Measurements from ENCODE around the gene ZNF407. TPM values are rescaled to one million over a fixed set of nuclear protein-coding genes. Genes with fewer than 3 reads are reported as not detected.

Gene ZNF407
- total RNA-seq, 1 donor from 2014 or later: 15.1 TPM

DNA sequence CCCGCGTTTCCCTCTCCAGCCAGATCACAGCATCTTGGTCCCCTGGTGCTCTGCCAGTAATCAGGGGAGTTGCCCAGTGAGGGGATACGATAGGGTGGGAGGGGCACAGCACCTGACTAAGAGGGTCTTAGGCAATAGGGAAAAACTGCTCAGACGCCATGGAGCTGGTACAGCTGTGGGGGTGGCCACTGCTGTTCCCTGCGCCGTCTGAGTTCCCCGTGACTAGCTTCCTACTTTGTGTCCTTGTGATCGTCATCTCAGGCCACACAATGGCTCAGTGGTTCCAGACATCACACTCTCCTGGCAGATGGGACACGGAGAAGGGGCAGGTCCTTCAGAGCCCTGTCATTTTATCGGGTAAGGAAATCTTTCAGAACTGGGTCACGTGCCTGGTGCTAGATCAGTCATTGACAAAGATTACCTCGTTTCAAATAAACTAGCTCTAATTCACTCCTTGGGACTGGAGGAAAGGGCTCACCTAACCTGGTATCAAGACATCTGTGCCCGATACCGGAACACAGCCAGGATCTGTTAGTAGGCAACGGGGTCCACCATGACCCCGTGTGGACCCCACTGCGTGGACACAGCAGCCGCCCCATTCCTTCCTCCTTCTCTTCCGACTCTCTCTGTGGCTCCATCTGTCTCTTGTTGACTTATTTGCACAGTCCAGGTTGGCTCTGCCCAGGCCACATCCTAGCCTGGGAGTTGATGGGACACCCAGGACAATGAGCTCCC lies 509.7 kb downstream of the ZNF407 start:
- Histone ChIP-seq H3K4me1 (ENCODE audit: control insufficient read depth in 3 of 3, insufficient read depth in 3 of 3, low read length in 3 of 3) (no peaks in the 10 kb centered on the region), H3K9me3 (ENCODE audit: control insufficient read depth in 3 of 3, low read length in 3 of 3) (no peaks in the 10 kb centered on the region), H3K4me3 (ENCODE audit: low read length in 3 of 3) (no peak overlapping the region), H3K36me3 (ENCODE audit: control insufficient read depth in 3 of 3, insufficient read depth in 3 of 3, low read length in 3 of 3) (no peaks in the 10 kb centered on the region), H3K27me3 (ENCODE audit: control insufficient read depth in 3 of 3, insufficient read depth in 3 of 3, low read length in 3 of 3) (peaks cover 3 to 14% (median 12%) of the 10 kb centered on the region in 3 donors), H3K9ac (ENCODE audit: low read depth in 1 of 3, low read length in 3 of 3) (no peak overlapping the region), H3K27ac (ENCODE audit: low read depth, low read length) (no peak overlapping the region)

DNA sequence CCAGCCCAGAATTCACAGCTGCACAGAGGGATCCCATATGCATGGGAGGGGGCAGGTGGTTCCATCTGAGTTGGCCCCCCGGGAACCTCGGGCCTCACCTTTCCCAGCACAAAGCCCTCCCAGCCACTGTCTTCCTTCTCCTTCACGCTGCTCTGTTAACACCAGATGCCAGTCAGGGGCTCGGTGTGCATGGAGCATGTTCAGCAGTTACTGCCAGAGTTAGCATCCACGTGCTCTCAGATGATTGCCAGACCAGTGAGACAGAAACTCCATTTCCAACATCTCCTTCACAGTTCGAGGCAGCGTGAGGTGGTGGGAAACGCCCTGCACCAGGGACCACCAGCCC lies 510.2 kb downstream of the ZNF407 start:
- Histone ChIP-seq H3K27me3 (ENCODE audit: control insufficient read depth in 3 of 3, insufficient read depth in 3 of 3, low read length in 3 of 3) (peaks cover 3 to 14% (median 12%) of the 10 kb centered on the region in 3 donors), H3K9ac (ENCODE audit: low read depth in 1 of 3, low read length in 3 of 3) (no peak overlapping the region), H3K4me1 (ENCODE audit: control insufficient read depth in 3 of 3, insufficient read depth in 3 of 3, low read length in 3 of 3) (no peaks in the 10 kb centered on the region), H3K27ac (ENCODE audit: low read depth, low read length) (no peak overlapping the region), H3K4me3 (ENCODE audit: low read length in 3 of 3) (no peak overlapping the region), H3K9me3 (ENCODE audit: control insufficient read depth in 3 of 3, low read length in 3 of 3) (no peaks in the 10 kb centered on the region), H3K36me3 (ENCODE audit: control insufficient read depth in 3 of 3, insufficient read depth in 3 of 3, low read length in 3 of 3) (no peaks in the 10 kb centered on the region)

DNA sequence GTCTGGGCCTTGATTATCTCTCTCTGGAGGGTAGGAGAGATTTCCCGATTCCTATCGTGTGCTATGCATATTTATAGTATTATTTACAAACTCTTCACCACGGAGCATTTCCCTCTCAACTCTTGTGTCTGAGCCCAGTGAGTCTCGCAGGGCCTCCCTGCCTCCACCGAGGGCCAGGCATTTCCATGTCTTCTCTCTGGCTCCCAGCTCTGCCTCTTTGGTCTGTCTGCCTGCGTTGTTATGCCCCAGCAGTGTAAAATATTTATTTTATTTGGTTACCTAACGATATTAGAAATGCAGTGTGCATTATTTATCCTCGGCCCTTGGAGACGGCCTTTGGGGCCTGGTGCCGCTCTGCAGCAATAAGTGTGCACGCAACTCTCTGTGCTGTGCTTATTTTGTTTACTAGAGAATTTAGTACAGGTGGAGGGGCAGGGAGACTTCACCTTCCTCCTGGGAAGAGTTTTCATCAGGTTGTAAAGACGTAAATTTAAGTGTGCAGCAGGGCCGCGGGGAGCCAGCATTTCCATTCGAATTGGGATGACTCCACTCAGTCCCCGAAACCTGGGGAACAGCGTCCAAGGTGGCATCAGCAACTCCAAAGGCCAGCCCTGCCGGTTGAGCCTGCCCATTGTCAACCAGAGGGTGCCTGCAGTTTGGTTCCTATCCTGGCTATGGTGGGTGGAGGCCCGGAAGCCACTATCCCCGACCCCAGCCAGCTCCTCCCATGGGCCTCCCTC lies 511.1 kb downstream of the ZNF407 start:
- Histone ChIP-seq H3K9me3 (ENCODE audit: control insufficient read depth in 3 of 3, low read length in 3 of 3) (no peaks in the 10 kb centered on the region), H3K27ac (ENCODE audit: low read depth, low read length) (no peak overlapping the region), H3K27me3 (ENCODE audit: control insufficient read depth in 3 of 3, insufficient read depth in 3 of 3, low read length in 3 of 3) (peaks cover 6 to 14% (median 12%) of the 10 kb centered on the region in 3 donors), H3K9ac (ENCODE audit: low read depth in 1 of 3, low read length in 3 of 3) (no peak overlapping the region), H3K4me3 (ENCODE audit: low read length in 3 of 3) (no peak overlapping the region), H3K4me1 (ENCODE audit: control insufficient read depth in 3 of 3, insufficient read depth in 3 of 3, low read length in 3 of 3) (no peaks in the 10 kb centered on the region), H3K36me3 (ENCODE audit: control insufficient read depth in 3 of 3, insufficient read depth in 3 of 3, low read length in 3 of 3) (no peaks in the 10 kb centered on the region)

DNA sequence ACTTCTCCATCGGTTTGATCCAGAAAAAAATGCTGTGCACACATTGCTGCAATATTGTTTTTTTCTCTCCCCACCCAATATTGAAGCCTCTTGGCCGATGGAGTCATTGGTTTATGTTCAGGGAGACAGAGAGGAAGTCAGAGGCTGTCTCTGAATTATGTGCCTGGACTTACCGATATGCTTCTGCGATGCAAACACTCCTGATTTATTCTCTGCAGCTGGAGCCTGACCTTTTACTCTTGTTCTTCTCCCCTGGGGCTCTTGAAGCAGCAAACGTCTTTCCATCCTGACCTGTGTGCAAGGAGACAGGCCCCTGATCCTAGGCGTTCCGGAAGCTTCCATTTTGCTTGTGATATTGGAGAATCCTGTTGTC lies 511.6 kb downstream of the ZNF407 start:
- Histone ChIP-seq H3K4me3 (ENCODE audit: low read length in 3 of 3) (no peak overlapping the region), H3K4me1 (ENCODE audit: control insufficient read depth in 3 of 3, insufficient read depth in 3 of 3, low read length in 3 of 3) (no peaks in the 10 kb centered on the region), H3K9me3 (ENCODE audit: control insufficient read depth in 3 of 3, low read length in 3 of 3) (no peaks in the 10 kb centered on the region), H3K27me3 (ENCODE audit: control insufficient read depth in 3 of 3, insufficient read depth in 3 of 3, low read length in 3 of 3) (peaks cover 6 to 17% (median 12%) of the 10 kb centered on the region in 3 donors), H3K36me3 (ENCODE audit: control insufficient read depth in 3 of 3, insufficient read depth in 3 of 3, low read length in 3 of 3) (no peaks in the 10 kb centered on the region), H3K9ac (ENCODE audit: low read depth in 1 of 3, low read length in 3 of 3) (no peak overlapping the region), H3K27ac (ENCODE audit: low read depth, low read length) (no peak overlapping the region)

DNA sequence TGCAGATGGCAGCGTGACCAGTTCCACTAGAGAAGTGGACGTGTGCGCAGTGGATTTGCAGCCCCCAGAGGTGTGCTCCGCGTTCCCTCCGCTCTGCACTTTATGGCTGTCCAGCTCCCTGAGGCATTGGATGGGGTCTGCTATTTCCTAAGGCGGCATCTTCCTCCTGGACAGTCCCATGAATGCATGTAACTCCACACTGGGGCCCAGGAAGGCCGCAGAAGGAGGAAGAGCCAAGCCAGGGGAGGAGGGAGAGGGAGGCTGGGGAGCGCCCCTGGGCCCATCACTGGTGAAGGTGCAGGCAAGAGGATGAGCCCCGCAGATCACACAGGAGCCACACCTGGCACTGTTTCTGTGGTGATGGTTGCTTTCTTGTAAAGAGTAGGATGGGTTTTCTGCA lies 512.1 kb downstream of the ZNF407 start:
- Histone ChIP-seq H3K4me3 (ENCODE audit: low read length in 3 of 3) (no peak overlapping the region), H3K4me1 (ENCODE audit: control insufficient read depth in 3 of 3, insufficient read depth in 3 of 3, low read length in 3 of 3) (no peaks in the 10 kb centered on the region)

DNA sequence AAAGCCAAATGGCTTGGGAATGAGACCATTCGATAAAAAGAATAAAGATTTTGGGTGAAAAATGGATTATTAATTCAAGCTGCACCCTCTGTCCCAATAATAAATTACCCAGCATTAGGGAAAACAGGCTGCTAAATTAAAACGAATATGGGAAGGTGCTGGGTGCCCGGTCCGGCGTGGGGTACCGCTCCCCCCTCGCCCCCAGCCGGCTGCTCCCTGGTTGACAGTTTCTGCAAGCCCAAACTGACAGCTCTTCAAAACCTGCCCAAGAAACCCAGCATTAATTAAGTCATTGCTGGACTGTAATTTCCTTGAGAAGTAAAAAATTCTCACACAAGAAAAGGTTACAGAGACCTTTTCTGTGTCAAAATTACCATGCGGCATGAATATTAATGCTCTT lies 512.6 kb downstream of the ZNF407 start:
- Histone ChIP-seq H3K36me3 (ENCODE audit: control insufficient read depth in 3 of 3, insufficient read depth in 3 of 3, low read length in 3 of 3) (no peaks in the 10 kb centered on the region), H3K27me3 (ENCODE audit: control insufficient read depth in 3 of 3, insufficient read depth in 3 of 3, low read length in 3 of 3) (peaks cover 6 to 17% (median 12%) of the 10 kb centered on the region in 3 donors), H3K9me3 (ENCODE audit: control insufficient read depth in 3 of 3, low read length in 3 of 3) (no peaks in the 10 kb centered on the region), H3K27ac (ENCODE audit: low read depth, low read length) (no peak overlapping the region), H3K9ac (ENCODE audit: low read depth in 1 of 3, low read length in 3 of 3) (no peak overlapping the region), H3K4me3 (ENCODE audit: low read length in 3 of 3) (no peak overlapping the region), H3K4me1 (ENCODE audit: control insufficient read depth in 3 of 3, insufficient read depth in 3 of 3, low read length in 3 of 3) (no peaks in the 10 kb centered on the region)

More for the DNA sequence above, 512.1 kb downstream of the ZNF407 start:
- peaks cover 6 to 17% (median 12%) of the 10 kb centered on the region in 3 donors for H3K27me3 ChIP-seq (ENCODE audit: control insufficient read depth in 3 of 3, insufficient read depth in 3 of 3, low read length in 3 of 3)
- no peaks in the 10 kb centered on the region for H3K36me3 ChIP-seq (ENCODE audit: control insufficient read depth in 3 of 3, insufficient read depth in 3 of 3, low read length in 3 of 3)
- H3K9me3 ChIP-seq (ENCODE audit: control insufficient read depth in 3 of 3, low read length in 3 of 3): no peaks in the 10 kb centered on the region
- no peak overlapping the region for H3K9ac ChIP-seq (ENCODE audit: low read depth in 1 of 3, low read length in 3 of 3)
- no peak overlapping the region for H3K27ac ChIP-seq (ENCODE audit: low read depth, low read length)

DNA sequence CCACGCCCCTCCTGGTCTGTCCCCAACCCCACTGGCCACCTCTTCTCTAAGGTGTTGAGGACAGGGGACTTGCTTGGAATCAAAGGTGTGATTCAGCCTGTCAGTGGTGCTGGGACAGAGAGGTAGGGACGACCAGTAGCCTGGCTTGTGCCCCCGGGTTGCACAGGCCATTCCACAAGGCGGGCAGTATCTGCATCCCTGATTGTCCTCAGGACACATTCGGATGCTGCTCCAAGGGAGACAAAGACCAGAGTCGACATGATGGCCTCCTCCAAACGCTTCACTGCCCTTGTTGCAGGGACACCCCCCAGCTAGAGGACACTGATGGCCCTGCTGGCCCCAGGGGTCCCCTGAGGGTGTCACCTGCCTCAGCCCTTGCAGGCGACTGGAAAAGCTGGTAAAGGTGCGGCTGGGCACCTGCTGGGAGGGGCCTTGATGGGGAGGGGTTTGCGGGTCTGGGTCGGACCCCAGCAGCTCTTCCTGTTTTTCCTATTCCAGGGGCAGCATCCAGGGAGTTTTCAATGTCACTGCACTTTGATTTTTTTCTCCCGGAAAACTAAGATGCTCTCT lies 513.3 kb downstream of the ZNF407 start:
- no peaks in the 10 kb centered on the region for H3K4me1 ChIP-seq (ENCODE audit: control insufficient read depth in 3 of 3, insufficient read depth in 3 of 3, low read length in 3 of 3)
- H3K9ac ChIP-seq (ENCODE audit: low read depth in 1 of 3, low read length in 3 of 3): no peak overlapping the region
- peaks cover 6 to 21% (median 16%) of the 10 kb centered on the region in 3 donors for H3K27me3 ChIP-seq (ENCODE audit: control insufficient read depth in 3 of 3, insufficient read depth in 3 of 3, low read length in 3 of 3)
- H3K36me3 ChIP-seq (ENCODE audit: control insufficient read depth in 3 of 3, insufficient read depth in 3 of 3, low read length in 3 of 3): no peaks in the 10 kb centered on the region
- H3K27ac ChIP-seq (ENCODE audit: low read depth, low read length): no peak overlapping the region
- H3K4me3 ChIP-seq (ENCODE audit: low read length in 3 of 3): no peak overlapping the region
- H3K9me3 ChIP-seq (ENCODE audit: control insufficient read depth in 3 of 3, low read length in 3 of 3): no peaks in the 10 kb centered on the region

DNA sequence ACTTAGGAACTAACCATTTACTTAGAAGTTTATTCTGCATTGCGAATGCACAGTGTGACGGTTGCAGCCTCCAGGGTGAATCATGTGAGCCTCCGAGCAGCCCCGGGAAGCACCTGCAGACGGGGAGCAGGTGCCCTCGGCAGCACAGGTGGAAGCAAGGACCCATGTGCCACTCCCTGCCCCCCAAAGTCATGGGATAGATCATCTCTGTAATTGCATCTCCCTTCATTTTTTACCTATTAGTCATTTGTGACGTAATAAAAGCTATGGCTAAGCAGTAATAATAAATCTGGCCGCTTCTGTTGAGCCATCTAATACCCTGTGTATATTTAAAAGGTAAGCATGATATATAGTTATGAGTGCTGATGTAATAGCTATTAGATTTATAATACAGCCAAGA lies 514.1 kb downstream of the ZNF407 start:
- Histone ChIP-seq H3K4me3 (ENCODE audit: low read length in 3 of 3) (no peak overlapping the region), H3K9me3 (ENCODE audit: control insufficient read depth in 3 of 3, low read length in 3 of 3) (no peaks in the 10 kb centered on the region), H3K4me1 (ENCODE audit: control insufficient read depth in 3 of 3, insufficient read depth in 3 of 3, low read length in 3 of 3) (no peaks in the 10 kb centered on the region), H3K36me3 (ENCODE audit: control insufficient read depth in 3 of 3, insufficient read depth in 3 of 3, low read length in 3 of 3) (no peaks in the 10 kb centered on the region), H3K27me3 (ENCODE audit: control insufficient read depth in 3 of 3, insufficient read depth in 3 of 3, low read length in 3 of 3) (peaks cover 6 to 22% (median 21%) of the 10 kb centered on the region in 3 donors), H3K27ac (ENCODE audit: low read depth, low read length) (no peak overlapping the region), H3K9ac (ENCODE audit: low read depth in 1 of 3, low read length in 3 of 3) (no peak overlapping the region)

DNA sequence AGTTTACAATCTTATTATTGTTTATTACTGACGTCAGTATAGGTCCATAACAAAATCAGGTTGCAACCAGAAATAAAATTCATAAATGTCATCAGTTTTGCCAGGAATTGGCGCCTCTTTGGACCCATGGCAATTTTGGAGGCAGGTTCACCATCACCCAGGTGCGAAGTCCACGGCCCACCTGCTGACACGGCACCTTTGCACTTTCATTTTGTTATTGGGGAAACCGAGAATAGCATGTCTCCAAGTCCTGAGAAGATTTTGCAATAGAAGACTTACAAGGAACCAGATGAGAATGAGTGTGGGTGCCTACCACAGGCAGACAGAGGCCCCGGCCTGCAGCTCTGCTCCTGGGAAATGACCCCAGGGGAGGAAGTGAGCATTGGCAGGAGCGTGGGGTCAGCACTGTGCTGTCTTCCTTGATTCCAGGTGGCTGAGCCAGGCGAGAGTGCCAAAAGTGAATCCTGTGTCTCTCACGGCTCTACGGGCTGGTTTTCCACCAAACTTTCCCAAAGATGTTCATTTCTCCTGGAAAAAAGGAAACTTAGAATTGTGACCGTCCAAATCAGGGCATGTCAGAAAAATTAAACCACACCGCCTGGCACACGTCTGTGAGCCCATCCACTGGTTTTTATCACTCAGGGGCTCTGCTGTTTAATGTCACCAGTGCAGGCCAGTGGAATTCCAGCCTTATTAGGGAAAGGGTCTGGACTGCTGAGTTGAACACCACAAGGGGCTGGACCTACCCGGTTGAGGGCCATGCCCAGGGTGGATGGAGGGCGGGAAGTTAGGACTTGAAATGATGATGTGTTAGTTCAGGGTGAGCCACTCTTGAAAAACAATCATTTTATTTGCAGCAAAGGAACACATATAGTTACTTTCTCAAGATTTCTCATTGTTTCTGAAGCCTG lies 514.8 kb downstream of the ZNF407 start:
- Histone ChIP-seq H3K4me3 (ENCODE audit: low read length in 3 of 3) (no peak overlapping the region), H3K9ac (ENCODE audit: low read depth in 1 of 3, low read length in 3 of 3) (no peak overlapping the region), H3K9me3 (ENCODE audit: control insufficient read depth in 3 of 3, low read length in 3 of 3) (no peaks in the 10 kb centered on the region), H3K4me1 (ENCODE audit: control insufficient read depth in 3 of 3, insufficient read depth in 3 of 3, low read length in 3 of 3) (no peaks in the 10 kb centered on the region), H3K27me3 (ENCODE audit: control insufficient read depth in 3 of 3, insufficient read depth in 3 of 3, low read length in 3 of 3) (peaks cover 6 to 19% (median 15%) of the 10 kb centered on the region in 3 donors), H3K36me3 (ENCODE audit: control insufficient read depth in 3 of 3, insufficient read depth in 3 of 3, low read length in 3 of 3) (no peaks in the 10 kb centered on the region), H3K27ac (ENCODE audit: low read depth, low read length) (no peak overlapping the region)

Measured in skeletal muscle tissue (tissue), 4 donors.